Trophoblast cell (in vitro differentiated cells and primary cell): ENCODE measurements around the gene RETNLB. TPM values are rescaled to one million over a fixed set of nuclear protein-coding genes. Genes with fewer than 3 reads are reported as not detected.

Experiments used
- DNase-seq, 2 donors: peaks; one replicate each; pipeline ENCODE4 v3.0.0-alpha.2; 2016
- H2AFZ ChIP-seq: 2 replicates; pipeline ENCODE4 v1.6.1; 2013; ENCODE audit warnings: low read length, moderate library complexity, mild to moderate bottlenecking; ENCODE audit not compliant: insufficient read depth, poor library complexity
- H2AK5ac ChIP-seq: 2 replicates; pipeline ENCODE4 v1.6.1; 2013; ENCODE audit warnings: mild to moderate bottlenecking, low read length
- H2BK120ac ChIP-seq: 2 replicates; pipeline ENCODE4 v1.6.1; 2013; ENCODE audit warnings: low read length, mild to moderate bottlenecking, moderate library complexity; ENCODE audit not compliant: insufficient read depth, poor library complexity
- H2BK12ac ChIP-seq: 2 replicates; pipeline ENCODE4 v1.6.1; 2013; ENCODE audit warnings: mild to moderate bottlenecking, low read length, moderate library complexity
- H2BK5ac ChIP-seq: 2 replicates; pipeline ENCODE4 v1.6.1; 2013; ENCODE audit warnings: low read length, low read depth, moderate library complexity, mild to moderate bottlenecking; ENCODE audit not compliant: poor library complexity
- H3K14ac ChIP-seq: 2 replicates; pipeline ENCODE4 v1.6.1; 2013; ENCODE audit warnings: mild to moderate bottlenecking, low read length
- H3K18ac ChIP-seq: 2 replicates; pipeline ENCODE4 v1.6.1; 2013; ENCODE audit warnings: mild to moderate bottlenecking, low read length
- H3K23ac ChIP-seq: 2 replicates; pipeline ENCODE4 v1.6.1; 2013; ENCODE audit warnings: low read length
- H3K27ac ChIP-seq: 2 replicates; pipeline ENCODE4 v1.5.1; 2013; ENCODE audit warnings: low read depth, mild to moderate bottlenecking, inconsistent platforms, low read length, moderate library complexity
- H3K27me3 ChIP-seq: 2 replicates; pipeline ENCODE4 v1.6.1; 2013; ENCODE audit warnings: inconsistent platforms, mild to moderate bottlenecking, low read length, moderate library complexity; ENCODE audit not compliant: insufficient read depth
- H3K36me3 ChIP-seq, 2 experiments: 1 replicate in 1 of 2; 2 replicates in 1 of 2; pipeline ENCODE4 v1.6.1; 2013; ENCODE audit warnings: low read length in 2 of 2, mild to moderate bottlenecking in 2 of 2, moderate library complexity in 1 of 2; ENCODE audit not compliant: insufficient read depth in 2 of 2, control insufficient read depth in 1 of 2
- H3K4ac ChIP-seq: 2 replicates; pipeline ENCODE4 v1.6.1; 2013; ENCODE audit warnings: low read depth, mild to moderate bottlenecking, low read length, moderate library complexity
- H3K4me1 ChIP-seq, 2 experiments: 1 replicate in 1 of 2; 2 replicates in 1 of 2; pipeline ENCODE4 v1.6.1; 2013; ENCODE audit warnings: low read length in 2 of 2, mild to moderate bottlenecking in 2 of 2, moderate library complexity in 1 of 2; ENCODE audit not compliant: insufficient read depth in 2 of 2, control insufficient read depth in 1 of 2
- H3K4me2 ChIP-seq: 2 replicates; pipeline ENCODE4 v1.6.1; 2013; ENCODE audit warnings: inconsistent platforms, mild to moderate bottlenecking, low read length, moderate library complexity
- H3K4me3 ChIP-seq: 2 replicates; pipeline ENCODE4 v1.5.1; 2013; ENCODE audit warnings: mild to moderate bottlenecking, low read depth, low read length, inconsistent platforms
- H3K79me1 ChIP-seq: one replicate; pipeline ENCODE4 v1.6.1; 2013; ENCODE audit warnings: low read length
- H3K79me2 ChIP-seq: 2 replicates; pipeline ENCODE4 v1.6.1; 2013; ENCODE audit warnings: low read length, mild to moderate bottlenecking; ENCODE audit not compliant: control insufficient read depth, insufficient read depth, poor library complexity
- H3K9ac ChIP-seq: 2 replicates; pipeline ENCODE4 v1.6.1; 2013; ENCODE audit warnings: mild to moderate bottlenecking, low read length
- H3K9me3 ChIP-seq: 2 replicates; pipeline ENCODE4 v1.6.1; 2013; ENCODE audit warnings: low read depth, mild to moderate bottlenecking, control low read depth, inconsistent platforms, low read length; ENCODE audit not compliant: insufficient read depth
- H4K12ac ChIP-seq: 2 replicates; pipeline ENCODE4 v1.6.1; 2013; ENCODE audit warnings: low read depth, mild to moderate bottlenecking, low read length, moderate library complexity
- H4K8ac ChIP-seq: 2 replicates; pipeline ENCODE4 v1.6.1; 2013; ENCODE audit warnings: low read depth, mild to moderate bottlenecking, low read length, moderate library complexity
- H4K91ac ChIP-seq: one replicate; pipeline ENCODE4 v1.6.1; 2013; ENCODE audit warnings: low read depth, mild to moderate bottlenecking, low read length, moderate library complexity
- WGBS: extraction: QIAGEN DNeasy Blood & Tissue Kit; methylation state at CpG from one replicate; pipeline ENCODE4 v1.1.7; 2013; ENCODE audit warnings: missing lambda C conversion rate; ENCODE audit not compliant: insufficient read length, insufficient coverage; ENCODE audit errors: extremely low coverage; 5-methylcytosine and 5-hydroxymethylcytosine counted together
- polyA plus RNA-seq: library from polyadenylated mRNA; stranded (reverse); fragments of 200-250 nt; gene quantifications from 2 replicates; pipeline ENCODE4 v1.2.3, GENCODE V29; 2013

Gene RETNLB
- polyA plus RNA-seq, result not detected in 2 replicates

- H2AK5ac ChIP-seq, result no peak within 1 kb of the TSS
- H2BK120ac ChIP-seq, result no peak within 1 kb of the TSS
- no peak within 1 kb of the TSS for H2AFZ ChIP-seq
- no peak within 1 kb of the TSS for H3K23ac ChIP-seq
- H3K14ac ChIP-seq, result no peak within 1 kb of the TSS
- no peak within 1 kb of the TSS for H3K18ac ChIP-seq
- no peak within 1 kb of the TSS for H2BK12ac ChIP-seq
- no peak within 1 kb of the TSS for H4K8ac ChIP-seq
- no peak within 1 kb of the TSS for H3K9ac ChIP-seq
- H4K12ac ChIP-seq, result no peak within 1 kb of the TSS
- no peak within 1 kb of the TSS for H3K27ac ChIP-seq
- H3K4me1 ChIP-seq, result no peaks in the 10 kb centered on the region
- no peak for DNase-seq
- peaks cover 2% of the 10 kb centered on the region for H3K9me3 ChIP-seq
- H3K79me2 ChIP-seq, result no peaks in the 10 kb centered on the region
- H2BK5ac ChIP-seq, result no peak within 1 kb of the TSS
- no peaks in the 10 kb centered on the region for H3K36me3 ChIP-seq
- WGBS, result no CpG with 5 or more reads among the region's 3 CpGs
- H3K4ac ChIP-seq, result no peak within 1 kb of the TSS
- H3K4me3 ChIP-seq, result no peak within 1 kb of the TSS
- H3K27me3 ChIP-seq, result no peaks in the 10 kb centered on the region
- H3K79me1 ChIP-seq, result no peaks in the 10 kb centered on the region
- no peak within 1 kb of the TSS for H3K4me2 ChIP-seq
- H4K91ac ChIP-seq, result no peak within 1 kb of the TSS
These were observed at the start of gene RETNLB for GRCh38 chr3:108757404-108757982. Gene RETNLB (minus strand): TSS chr3:108757410. CDS start chr3:108757185, 225 bp downstream.

GRCh38 chr3:108806316-108806715, 49.1 kb upstream of the RETNLB start:
- Histone ChIP-seq H3K27ac (no peak overlapping the region), H4K12ac (no peak overlapping the region), H2AFZ (no peak overlapping the region), H3K4me1 (no peaks in the 10 kb centered on the region), H4K91ac (no peak overlapping the region), H3K36me3 (no peaks in the 10 kb centered on the region), H3K14ac (no peak overlapping the region), H3K4me3 (no peak overlapping the region), H2BK12ac (no peak overlapping the region), H4K8ac (no peak overlapping the region), H3K9me3 (no peaks in the 10 kb centered on the region), H3K18ac (no peak overlapping the region), H2BK120ac (no peak overlapping the region), H3K9ac (no peak overlapping the region), H3K79me2 (no peaks in the 10 kb centered on the region), H2AK5ac (no peak overlapping the region), H3K79me1 (no peaks in the 10 kb centered on the region), H3K23ac (no peak overlapping the region), H3K27me3 (no peaks in the 10 kb centered on the region), H3K4ac (no peak overlapping the region), H3K4me2 (no peak overlapping the region), H2BK5ac (no peak overlapping the region)
- DNase-seq, result no peak
- WGBS, result no CpG with 5 or more reads among the region's 4 CpGs

DNA sequence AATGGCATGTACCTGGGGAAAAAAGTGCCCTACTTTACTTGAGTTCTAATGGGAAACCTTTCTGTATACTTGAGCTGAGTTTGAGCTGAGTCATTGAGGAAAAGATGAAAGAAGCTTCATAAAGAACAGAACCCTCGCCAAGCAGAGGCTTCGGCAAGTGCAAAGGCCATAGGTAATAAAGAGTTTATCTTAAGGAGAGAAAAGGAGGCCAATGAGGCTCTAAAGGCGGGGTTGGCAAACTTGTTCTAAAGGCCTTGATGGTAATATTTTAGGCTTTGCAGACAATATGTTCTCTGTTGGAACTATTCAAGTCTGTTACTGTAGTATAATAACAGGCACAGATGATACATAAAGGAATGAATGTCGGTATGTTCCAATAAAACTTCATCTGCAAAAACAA, 47.8 kb upstream of the RETNLB start:
- no peaks in the 10 kb centered on the region for H3K79me1 ChIP-seq
- no peak overlapping the region for H2BK120ac ChIP-seq
- H3K79me2 ChIP-seq, result no peaks in the 10 kb centered on the region
- H2AFZ ChIP-seq, result no peak overlapping the region
- no peak overlapping the region for H2BK5ac ChIP-seq
- H2AK5ac ChIP-seq, result no peak overlapping the region
- H3K27me3 ChIP-seq, result no peaks in the 10 kb centered on the region
- H3K27ac ChIP-seq, result no peak overlapping the region
- H3K9ac ChIP-seq, result no peak overlapping the region
- H3K4ac ChIP-seq, result no peak overlapping the region
- no peak overlapping the region for H3K14ac ChIP-seq
- H4K91ac ChIP-seq, result no peak overlapping the region
- no peaks in the 10 kb centered on the region for H3K9me3 ChIP-seq
- H3K4me3 ChIP-seq, result no peak overlapping the region
- no peak overlapping the region for H3K4me2 ChIP-seq
- no peak overlapping the region for H4K12ac ChIP-seq
- no peaks in the 10 kb centered on the region for H3K4me1 ChIP-seq
- H3K18ac ChIP-seq, result no peak overlapping the region
- no peak for DNase-seq
- H4K8ac ChIP-seq, result no peak overlapping the region
- no peak overlapping the region for H3K23ac ChIP-seq
- H2BK12ac ChIP-seq, result no peak overlapping the region
- WGBS, result no CpG with 5 or more reads among the region's 4 CpGs
- H3K36me3 ChIP-seq, result no peaks in the 10 kb centered on the region

- no peaks in the 10 kb centered on the region for H3K4me1 ChIP-seq
- H2AK5ac ChIP-seq, result no peak overlapping the region
- H3K27me3 ChIP-seq, result no peaks in the 10 kb centered on the region
- DNase-seq, result peak in 1 of 2 donors; percentile 5
- no peaks in the 10 kb centered on the region for H3K36me3 ChIP-seq
- no peak overlapping the region for H4K12ac ChIP-seq
- H3K9ac ChIP-seq, result no peak overlapping the region
- H3K4me3 ChIP-seq, result no peak overlapping the region
- no peak overlapping the region for H3K4ac ChIP-seq
- no peaks in the 10 kb centered on the region for H3K79me1 ChIP-seq
- no CpG with 5 or more reads among the region's 2 CpGs for WGBS
- H2BK120ac ChIP-seq, result no peak overlapping the region
- no peak overlapping the region for H3K27ac ChIP-seq
- no peak overlapping the region for H3K14ac ChIP-seq
- no peaks in the 10 kb centered on the region for H3K9me3 ChIP-seq
- no peak overlapping the region for H4K91ac ChIP-seq
- no peak overlapping the region for H3K18ac ChIP-seq
- H3K79me2 ChIP-seq, result no peaks in the 10 kb centered on the region
- H2BK12ac ChIP-seq, result no peak overlapping the region
- H3K23ac ChIP-seq, result no peak overlapping the region
- H3K4me2 ChIP-seq, result no peak overlapping the region
- no peak overlapping the region for H2BK5ac ChIP-seq
- H2AFZ ChIP-seq, result no peak overlapping the region
- H4K8ac ChIP-seq, result no peak overlapping the region
These were observed 47.2 kb upstream of the RETNLB start for GRCh38 chr3:108804437-108804836.
